GM18907 (cell line): ENCODE data around the gene RAB7A.

Experiments
- ATAC-seq: cut with Tn5 transposase; IDR thresholded peaks from one replicate; pipeline ENCODE4 v1.9.1; 2021; ENCODE audit warnings: mild to moderate bottlenecking, moderate library complexity; ENCODE audit not compliant: unreplicated experiment

RAB7A gene

DNA sequence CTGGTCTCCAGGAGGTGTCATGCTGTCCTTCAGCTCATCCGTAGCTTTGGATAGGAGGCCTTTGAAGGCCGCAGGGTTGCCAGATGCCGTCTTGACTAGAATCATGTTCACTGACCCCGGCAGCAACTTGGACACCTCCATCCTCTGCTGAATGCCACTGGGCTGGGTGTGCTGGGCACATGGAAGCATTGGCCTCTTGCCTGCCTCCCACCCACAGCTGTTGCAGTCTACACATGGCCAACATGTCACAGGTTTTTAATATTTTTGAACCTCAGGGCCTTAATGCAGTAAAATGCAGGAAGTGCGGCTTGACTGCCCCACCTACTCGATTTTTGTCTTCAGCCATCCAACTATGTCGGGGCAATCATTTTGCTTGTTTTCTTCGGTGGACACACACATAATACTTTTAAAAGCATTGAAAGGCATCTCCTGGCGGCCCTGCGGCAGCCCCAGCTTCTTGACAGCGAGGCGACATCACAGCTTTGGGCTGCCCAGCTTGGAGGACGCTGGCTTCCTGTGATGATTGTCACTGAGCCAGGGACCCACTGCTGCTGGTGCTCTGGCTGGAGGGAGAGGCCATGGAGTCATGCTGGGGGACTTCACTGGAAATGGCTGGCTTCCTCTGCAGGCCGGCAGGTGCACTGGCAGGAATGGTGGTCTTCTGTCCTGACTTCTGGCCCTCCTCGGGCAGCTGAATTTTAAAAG, 121.8 kb downstream of the RAB7A start:
- ATAC-seq: no peak

- no peak for ATAC-seq
Observed at GRCh38 chr3:128848936-128849335, 123.0 kb downstream of the RAB7A start.

DNA sequence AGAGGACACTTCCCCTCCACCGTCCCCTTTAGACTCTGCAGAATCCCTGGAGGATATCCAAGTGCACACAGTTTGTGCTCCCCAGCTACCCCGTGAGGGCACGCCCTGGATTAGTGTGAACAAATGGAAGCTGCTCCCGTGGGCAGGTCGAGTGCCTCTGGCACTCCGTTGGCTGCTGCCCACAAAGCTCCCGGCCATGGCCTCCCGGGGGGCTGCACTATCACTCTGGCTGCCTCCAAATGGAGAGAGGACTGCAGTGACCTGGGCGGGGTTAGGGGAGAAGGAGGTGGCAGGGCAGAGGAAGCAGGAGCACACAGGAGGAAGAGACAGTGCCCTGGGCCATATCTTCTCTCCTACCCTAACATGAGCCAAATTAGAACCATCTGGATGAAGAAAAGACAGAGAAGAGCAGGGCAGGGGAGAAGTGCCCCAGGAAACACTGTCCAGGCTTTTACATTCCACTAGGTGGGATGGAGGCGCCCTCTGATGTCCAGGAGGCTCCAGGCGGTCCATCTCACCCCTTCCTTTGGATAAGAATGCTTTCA, 124.0 kb downstream of the RAB7A start:
- no peak for ATAC-seq

DNA sequence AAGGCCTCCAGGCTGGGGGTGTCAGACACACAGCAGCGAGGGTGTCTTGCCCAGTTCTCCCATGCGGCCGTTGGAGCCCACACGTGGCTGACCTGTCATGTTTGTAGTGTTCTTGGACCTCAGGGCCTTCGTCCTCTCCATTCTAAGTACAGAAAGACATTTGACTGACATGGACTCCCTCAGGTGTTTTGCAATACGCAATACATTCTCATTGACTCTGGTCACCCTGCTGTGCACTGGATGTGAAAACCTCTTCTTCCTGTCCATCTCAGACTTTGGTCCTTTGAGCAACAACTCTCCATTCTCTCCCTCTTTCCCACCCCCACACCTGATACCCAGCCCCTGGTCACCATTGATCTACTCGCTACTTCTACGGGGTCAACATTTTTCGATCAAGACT, 124.6 kb downstream of the RAB7A start:
- no peak for ATAC-seq

DNA sequence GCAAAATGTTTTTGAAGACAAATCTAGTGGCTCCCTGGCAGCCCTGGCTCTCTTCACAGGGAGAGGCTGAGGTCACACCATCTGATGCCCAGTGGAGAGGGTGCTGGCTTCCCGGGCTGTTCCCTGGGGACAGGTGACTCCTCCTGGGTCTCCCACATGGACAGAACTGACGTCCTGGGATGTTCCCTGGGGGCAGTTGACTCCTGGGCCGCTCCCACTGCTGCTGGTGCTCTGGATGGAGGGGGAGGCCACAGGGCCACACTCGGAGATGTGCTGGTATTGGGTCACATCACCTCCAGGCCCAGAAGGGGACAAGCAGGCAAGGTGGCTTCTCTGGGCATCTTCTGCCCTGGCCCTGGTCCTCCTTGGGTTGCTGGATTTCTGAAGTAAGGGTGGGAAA, 125.6 kb downstream of the RAB7A start:
- ATAC-seq: no peak

DNA sequence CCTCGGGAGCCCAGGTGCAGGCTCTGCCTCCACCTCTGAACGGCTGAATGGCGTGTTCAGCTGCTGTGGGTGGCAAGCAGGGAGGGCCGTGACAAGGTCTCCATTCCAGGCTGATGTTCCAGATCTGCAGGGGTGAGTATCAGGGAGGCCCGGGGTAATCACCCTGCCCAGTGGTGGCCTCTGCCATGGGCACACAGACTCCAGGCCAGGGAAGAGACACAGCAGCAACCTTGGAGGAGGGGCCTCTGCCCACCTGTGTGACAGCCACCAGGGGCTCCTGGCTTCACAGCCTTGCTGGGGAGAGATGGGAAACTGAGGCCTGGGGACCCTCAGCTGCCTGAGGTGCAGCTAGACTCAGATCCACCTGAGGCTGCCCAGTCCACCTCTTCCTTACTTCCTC, 127.8 kb downstream of the RAB7A start:
- ATAC-seq: no peak

DNA sequence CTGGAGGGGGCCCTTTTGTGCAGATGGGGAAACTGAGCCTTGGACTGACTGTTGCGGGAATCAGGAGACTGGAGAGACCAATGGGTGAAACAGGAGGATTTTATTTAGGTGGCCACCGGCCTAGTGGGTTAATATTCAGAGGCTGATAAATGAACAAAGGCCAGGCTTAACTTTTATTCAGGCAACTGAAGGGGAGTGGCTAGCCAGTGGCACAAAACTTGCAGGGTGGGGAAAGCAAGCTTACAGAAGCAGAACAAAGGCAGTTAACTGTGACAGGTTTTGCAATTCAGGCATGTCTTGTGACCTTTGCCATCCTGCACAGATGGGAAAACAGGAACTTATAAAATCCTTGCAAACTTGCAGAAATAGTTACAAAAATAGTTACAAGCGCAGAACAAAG, 128.5 kb downstream of the RAB7A start:
- ATAC-seq: no peak

- ATAC-seq: no peak
Observed at GRCh38 chr3:128855569-128855968, 129.6 kb downstream of the RAB7A start.

GRCh38 chr3:128858167-128858566, 132.2 kb downstream of the RAB7A start:
- no peak for ATAC-seq

DNA sequence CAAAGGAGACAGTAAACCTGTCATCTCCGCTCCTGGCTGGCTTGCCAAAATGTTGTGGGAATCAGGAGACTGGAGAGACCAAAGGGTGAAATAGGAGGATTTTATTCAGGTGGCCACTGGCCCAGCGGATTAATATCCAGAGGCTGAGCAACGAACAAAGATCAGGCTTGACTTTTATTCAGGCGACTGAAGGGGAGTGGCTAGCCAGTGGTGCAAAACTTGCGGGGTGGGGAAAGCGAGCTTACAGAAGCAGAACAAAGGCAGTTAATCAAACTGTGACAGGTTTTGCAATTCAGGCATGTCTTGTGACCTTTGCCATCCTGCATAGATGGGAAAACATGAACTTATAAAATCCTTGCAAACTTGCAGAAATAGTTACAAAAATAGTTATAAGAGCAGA, 133.6 kb downstream of the RAB7A start:
- ATAC-seq: no peak

DNA sequence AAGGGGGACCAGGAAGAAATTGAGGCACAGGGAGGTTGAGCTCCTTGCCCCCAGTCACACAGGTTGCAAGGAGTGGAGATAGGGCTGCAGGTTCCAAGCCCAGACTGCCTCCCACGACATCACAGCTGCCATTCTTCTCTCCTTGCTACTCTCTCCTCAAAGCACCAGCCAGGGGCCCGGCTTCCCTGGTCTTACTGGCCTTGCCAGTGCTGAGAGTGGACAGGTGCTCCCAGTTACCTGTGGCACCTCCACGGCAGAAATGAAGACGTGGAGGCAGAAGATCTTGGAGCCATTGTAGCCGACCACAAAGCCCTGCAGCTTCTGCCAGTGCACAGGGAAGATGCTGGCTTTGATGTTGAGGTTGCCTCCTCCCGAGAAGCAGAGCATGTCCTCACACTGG, 135.5 kb downstream of the RAB7A start:
- no peak for ATAC-seq

GRCh38 chr3:128863560-128863959, 137.6 kb downstream of the RAB7A start:
- no peak for ATAC-seq
